HepG2 (cell line): ENCODE measurements around the gene DCUN1D2. TPM values are rescaled to one million over a fixed set of nuclear protein-coding genes. Genes with fewer than 3 reads are reported as not detected.

Experiments used
- ATAC-seq: fragments of 200-7000 bp; cut with Tn5 transposase; 3 replicates; pipeline ENCODE4 v1.9.1; 2020; ENCODE audit warnings: mild to moderate bottlenecking, moderate library complexity
- BruUV-seq: library from RNA; stranded (reverse); fragments of 400-500 nt; replicated peaks from 2 replicates; lab custom pipeline; 2021; lab: Mats Ljungman, UMichigan
- CTCF ChIA-PET: fragments of 300-600 bp; formaldehyde crosslinking; extraction: SDS; loops from one replicate; lab custom pipeline; 2021; ENCODE audit warnings: low total read pairs, inconsistent platforms, low intra/inter-chr PET ratio; lab: Yijun Ruan, JAX
- POLR2A ChIA-PET: fragments of 350-600 bp; sonication (Branson Sonifier 250); formaldehyde crosslinking; loops from one replicate; lab custom pipeline; 2020; ENCODE audit warnings: antibody characterized with exemption, inconsistent platforms; lab: Yijun Ruan, JAX
- DNase-seq: peaks from one replicate; pipeline ENCODE4 v3.0.0-alpha.2; 2015; ENCODE audit warnings: low spot score
- FAIRE-seq: peaks from 3 replicates; lab custom pipeline; 2011; peaks lifted over from hg19 to GRCh38; lab: Jason Lieb, UNC
- H2AFZ ChIP-seq: one replicate; pipeline ENCODE4 v1.6.1; 2011; ENCODE audit warnings: low read length, inconsistent platforms
- H3K27ac ChIP-seq: fragments of 300-600 bp; 3 replicates; pipeline ENCODE4 v1.8.0; 2011; ENCODE audit warnings: mixed run types, mild to moderate bottlenecking, mixed read lengths, low read length, inconsistent platforms; ENCODE audit not compliant: insufficient read depth; ENCODE audit errors: extremely low read length
- H3K27me3 ChIP-seq, 2 experiments: fragments of 200-600 bp in 1 of 2; 2 replicates in 1 of 2; 3 replicates in 1 of 2; pipeline versions ENCODE4 v1.6.0 to v1.8.0; 2011; ENCODE audit warnings: low read length in 2 of 2, mild to moderate bottlenecking in 2 of 2, moderate library complexity in 2 of 2, inconsistent platforms in 1 of 2; ENCODE audit not compliant: insufficient read depth in 2 of 2, control insufficient read depth in 1 of 2
- H3K36me3 ChIP-seq, 2 experiments: fragments of 200-600 bp in 1 of 2; replicated peaks in 1 of 2; 2 replicates in 1 of 2; 3 replicates in 1 of 2; pipeline versions ENCODE4 v1.5.1 to v1.8.0; 2011; ENCODE audit warnings: low read length in 2 of 2, inconsistent platforms in 1 of 2; ENCODE audit not compliant: insufficient read depth in 2 of 2, control insufficient read depth in 1 of 2
- H3K4me1 ChIP-seq: 2 replicates; pipeline ENCODE4 v1.5.1; 2012; ENCODE audit warnings: low read length, inconsistent platforms; ENCODE audit not compliant: insufficient read depth
- H3K4me2 ChIP-seq: 2 replicates; pipeline ENCODE4 v1.6.0; 2011; ENCODE audit warnings: low read depth, low read length, inconsistent platforms
- H3K4me3 ChIP-seq, 3 experiments: fragments of 200-600 bp in 1 of 3; sonication (generic), shearing (Covaris generic) in 1 of 3; replicated peaks in 1 of 3; 2 replicates each; pipeline ENCODE4 v1.5.1; 2011 to 2016; ENCODE audit warnings: low read length in 3 of 3, inconsistent platforms in 2 of 3, low read depth in 2 of 3, mild to moderate bottlenecking in 2 of 3, control low read depth in 1 of 3, mixed read lengths in 1 of 3; ENCODE audit not compliant: insufficient read depth in 1 of 3
- H3K79me2 ChIP-seq: one replicate; pipeline ENCODE4 v1.6.1; 2011; ENCODE audit warnings: low read length, inconsistent platforms; ENCODE audit not compliant: insufficient read depth
- H3K9ac ChIP-seq: 2 replicates; pipeline ENCODE4 v1.6.0; 2011; ENCODE audit warnings: mild to moderate bottlenecking, low read depth, low read length, inconsistent platforms; ENCODE audit not compliant: insufficient read depth
- H3K9me3 ChIP-seq: 2 replicates; pipeline ENCODE4 v1.5.1; 2012; ENCODE audit warnings: mild to moderate bottlenecking, low read length
- H4K20me1 ChIP-seq: 2 replicates; pipeline ENCODE4 v1.6.0; 2011; ENCODE audit warnings: inconsistent platforms, mild to moderate bottlenecking, low read length, moderate library complexity; ENCODE audit not compliant: insufficient read depth
- KAT8 ChIP-seq: IDR thresholded peaks from 2 replicates; pipeline ENCODE4 v1.6.1; 2016; ENCODE audit warnings: missing genetic modification reagents, missing compliant biosample characterization
- SIN3B ChIP-seq: fragments of 150-350 bp; IDR thresholded peaks from 2 replicates; pipeline ENCODE4 v1.6.1; 2014; ENCODE audit warnings: low read length
- ZNF17 ChIP-seq: sonication (generic); formaldehyde crosslinking; IDR thresholded peaks from 2 replicates; pipeline ENCODE4 v1.5.0; 2020; ENCODE audit warnings: mild to moderate bottlenecking, missing genetic modification reagents
- ZNF7 ChIP-seq: IDR thresholded peaks from 2 replicates; pipeline ENCODE4 v1.6.1; 2016; ENCODE audit warnings: missing biosample characterization, missing genetic modification reagents
- ZNF879 ChIP-seq: sonication (generic); formaldehyde crosslinking; IDR thresholded peaks from 2 replicates; pipeline ENCODE4 v1.8.1; 2023; ENCODE audit warnings: missing genetic modification reagents
- ZSCAN21 ChIP-seq: sonication (generic); formaldehyde crosslinking; IDR thresholded peaks from 2 replicates; pipeline ENCODE4 v1.8.0; 2022; ENCODE audit warnings: mild to moderate bottlenecking, missing genetic modification reagents, moderate library complexity, borderline replicate concordance
- WGBS: methylation state at CpG from one replicate; pipeline ENCODE4 v1.1.6; 2017; ENCODE audit warnings: low lambda C conversion rate; 5-methylcytosine and 5-hydroxymethylcytosine counted together
- in situ Hi-C: cut with HindIII; loops from 2 replicates; pipeline ENCODE4 v1.10.0; 2017; ENCODE audit warnings: low pct_unique_long_range_greater_than_20kb; ENCODE audit not compliant: extremely low pct_ligation_motif_present
- intact Hi-C: fragments of 100-400 bp; cut with micrococcal nuclease; formaldehyde crosslinking; loops from one replicate; pipeline ENCODE4 v1.10.0; 2022; ENCODE audit not compliant: unreplicated experiment
- polyA plus RNA-seq, 8 experiments: library from polyadenylated mRNA; depleted of rRNA in 3 of 8; stranded (reverse) in 7 of 8; unstranded in 1 of 8; fragments of >200 nt; fragmentation: Illumina TruSeq in 4 of 8; extraction: Trizol in 4 of 8; gene quantifications; 2 replicates each; pipeline versions ENCODE4 v1.2.1 to v1.2.3, GENCODE V29; 2011 to 2016; ENCODE audit warnings: low read depth in 4 of 8, missing spikeins in 1 of 8, mixed read lengths in 1 of 8; ENCODE audit not compliant: insufficient read depth in 1 of 8
- total RNA-seq, 5 experiments: library from RNA; depleted of rRNA; stranded (reverse); fragments of >200 nt; fragmentation: Illumina TruSeq; extraction: Trizol; gene quantifications; 2 replicates each; pipeline ENCODE4 v1.2.3, GENCODE V29; 2016; ENCODE audit warnings: low read depth in 1 of 5
- TF ChIP-seq, protein P1 (sequence below): sonication (generic); formaldehyde crosslinking; IDR thresholded peaks from 2 replicates; pipeline ENCODE4 v1.4.0; 2020; ENCODE audit warnings: missing genetic modification reagents, borderline replicate concordance
- TF ChIP-seq, protein P2 (sequence below): sonication (generic); formaldehyde crosslinking; IDR thresholded peaks from 2 replicates; pipeline ENCODE4 v1.4.0; 2020; ENCODE audit warnings: low read depth, mild to moderate bottlenecking, missing genetic modification reagents
- TF ChIP-seq, protein P3 (sequence below), 2 experiments: sonication (generic) in 1 of 2; formaldehyde crosslinking in 1 of 2; IDR thresholded peaks; 2 replicates each; pipeline versions ENCODE4 v1.5.1 to v1.6.1; 2011 to 2020; ENCODE audit warnings: borderline replicate concordance in 1 of 2, low read depth in 1 of 2, low read length in 1 of 2, mild to moderate bottlenecking in 1 of 2, missing genetic modification reagents in 1 of 2, moderate library complexity in 1 of 2
- TF ChIP-seq, protein P4 (sequence below): sonication (generic); formaldehyde crosslinking; IDR thresholded peaks from 2 replicates; pipeline ENCODE4 v1.4.0; 2020; ENCODE audit warnings: missing genetic modification reagents

Gene DCUN1D2
- total and polyA plus RNA-seq, 2 of the 13 experiments (the other 11 are each of a cell fraction or from before 2014, with no cell fraction given): 9.1 to 9.6 TPM

DNA sequence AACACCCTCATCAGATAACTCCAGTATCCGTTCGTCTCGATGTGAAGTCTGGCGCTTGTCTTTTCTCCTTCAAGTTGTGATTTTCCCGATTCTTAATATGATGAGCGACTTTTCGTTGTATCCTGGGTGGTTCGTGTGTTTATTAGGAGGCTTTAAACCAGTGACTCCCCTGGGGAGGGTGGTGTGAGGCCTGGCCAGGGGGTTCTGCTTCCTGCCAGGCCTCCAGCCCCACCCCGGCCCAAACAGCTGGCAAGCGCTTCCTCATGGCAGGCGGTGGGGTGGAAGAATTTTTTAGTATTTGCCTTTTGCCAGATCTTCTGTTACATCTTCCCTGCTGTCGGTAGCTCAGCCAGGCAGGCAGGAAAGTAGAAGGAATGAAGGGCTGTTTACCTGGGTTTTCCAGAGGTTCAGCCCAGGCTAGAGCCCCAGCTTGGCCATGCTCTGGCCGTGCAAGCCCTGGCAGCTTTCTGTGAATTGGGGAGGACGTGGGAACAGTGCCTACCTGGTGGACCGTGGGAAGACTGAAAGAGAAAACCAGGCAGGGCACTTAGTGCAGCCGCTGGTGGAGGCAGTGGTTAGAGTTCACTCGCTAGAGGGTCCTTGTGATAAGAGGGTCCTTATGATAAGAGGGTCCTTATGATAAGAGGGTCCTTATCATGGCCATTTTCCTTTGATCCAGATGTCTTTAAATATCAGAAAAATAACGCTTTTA, 37.7 kb upstream of the DCUN1D2 start (continued):
- no peak for TF ChIP-seq KAT8
- TF ChIP-seq SIN3B: no peak
- TF ChIP-seq, protein P1, sequence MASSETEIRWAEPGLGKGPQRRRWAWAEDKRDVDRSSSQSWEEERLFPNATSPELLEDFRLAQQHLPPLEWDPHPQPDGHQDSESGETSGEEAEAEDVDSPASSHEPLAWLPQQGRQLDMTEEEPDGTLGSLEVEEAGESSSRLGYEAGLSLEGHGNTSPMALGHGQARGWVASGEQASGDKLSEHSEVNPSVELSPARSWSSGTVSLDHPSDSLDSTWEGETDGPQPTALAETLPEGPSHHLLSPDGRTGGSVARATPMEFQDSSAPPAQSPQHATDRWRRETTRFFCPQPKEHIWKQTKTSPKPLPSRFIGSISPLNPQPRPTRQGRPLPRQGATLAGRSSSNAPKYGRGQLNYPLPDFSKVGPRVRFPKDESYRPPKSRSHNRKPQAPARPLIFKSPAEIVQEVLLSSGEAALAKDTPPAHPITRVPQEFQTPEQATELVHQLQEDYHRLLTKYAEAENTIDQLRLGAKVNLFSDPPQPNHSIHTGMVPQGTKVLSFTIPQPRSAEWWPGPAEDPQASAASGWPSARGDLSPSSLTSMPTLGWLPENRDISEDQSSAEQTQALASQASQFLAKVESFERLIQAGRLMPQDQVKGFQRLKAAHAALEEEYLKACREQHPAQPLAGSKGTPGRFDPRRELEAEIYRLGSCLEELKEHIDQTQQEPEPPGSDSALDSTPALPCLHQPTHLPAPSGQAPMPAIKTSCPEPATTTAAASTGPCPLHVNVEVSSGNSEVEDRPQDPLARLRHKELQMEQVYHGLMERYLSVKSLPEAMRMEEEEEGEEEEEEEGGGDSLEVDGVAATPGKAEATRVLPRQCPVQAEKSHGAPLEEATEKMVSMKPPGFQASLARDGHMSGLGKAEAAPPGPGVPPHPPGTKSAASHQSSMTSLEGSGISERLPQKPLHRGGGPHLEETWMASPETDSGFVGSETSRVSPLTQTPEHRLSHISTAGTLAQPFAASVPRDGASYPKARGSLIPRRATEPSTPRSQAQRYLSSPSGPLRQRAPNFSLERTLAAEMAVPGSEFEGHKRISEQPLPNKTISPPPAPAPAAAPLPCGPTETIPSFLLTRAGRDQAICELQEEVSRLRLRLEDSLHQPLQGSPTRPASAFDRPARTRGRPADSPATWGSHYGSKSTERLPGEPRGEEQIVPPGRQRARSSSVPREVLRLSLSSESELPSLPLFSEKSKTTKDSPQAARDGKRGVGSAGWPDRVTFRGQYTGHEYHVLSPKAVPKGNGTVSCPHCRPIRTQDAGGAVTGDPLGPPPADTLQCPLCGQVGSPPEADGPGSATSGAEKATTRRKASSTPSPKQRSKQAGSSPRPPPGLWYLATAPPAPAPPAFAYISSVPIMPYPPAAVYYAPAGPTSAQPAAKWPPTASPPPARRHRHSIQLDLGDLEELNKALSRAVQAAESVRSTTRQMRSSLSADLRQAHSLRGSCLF (CRISPR knock-in tag): no peak
- TF ChIP-seq ZNF879 (CRISPR knock-in tag): no peak
- TF ChIP-seq ZSCAN21 (CRISPR knock-in tag): no peak
- TF ChIP-seq, all 625 proteins: peak for 0

DNA sequence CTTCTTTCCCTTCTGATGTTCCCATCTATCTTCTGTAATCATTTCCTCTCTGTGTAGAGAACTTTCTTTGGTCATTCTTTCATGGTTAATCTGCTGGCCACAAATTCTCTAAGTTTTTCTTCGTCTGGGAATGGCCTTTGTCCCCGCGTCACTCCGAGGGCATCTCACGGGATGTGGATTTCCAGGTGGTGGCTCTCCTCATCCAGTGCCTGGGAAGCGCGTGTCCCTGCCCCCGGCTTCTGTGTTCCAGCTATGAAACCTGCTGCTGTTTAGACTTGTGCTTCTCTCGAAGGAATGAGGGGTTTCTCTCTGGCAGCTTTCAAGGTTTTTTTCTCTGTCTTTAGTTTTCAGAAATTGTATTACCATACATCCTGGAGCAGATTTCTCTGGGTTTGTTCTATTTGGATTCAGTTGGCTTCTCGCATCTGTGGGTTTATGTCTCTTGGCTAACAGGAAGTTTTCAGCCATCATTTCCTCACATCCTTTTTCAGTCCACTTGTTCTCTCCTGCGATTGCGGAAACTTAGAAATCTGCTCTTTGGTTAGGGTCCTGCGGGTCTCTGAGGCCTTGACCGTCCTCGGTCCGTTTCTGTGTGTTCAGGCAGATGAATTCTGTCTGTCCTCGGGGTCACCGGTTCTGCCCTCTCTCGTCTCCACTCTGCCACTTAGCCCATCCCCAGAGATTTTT, 36.9 kb upstream of the DCUN1D2 start:
- H3K4me2 ChIP-seq: no peak overlapping the region
- H3K79me2 ChIP-seq: no peaks in the 10 kb centered on the region
- H3K4me1 ChIP-seq: no peaks in the 10 kb centered on the region
- H3K36me3 ChIP-seq: peaks cover 10 to 46% of the 10 kb centered on the region in 2 experiments; a peak in 4 of 5 replicates
- H4K20me1 ChIP-seq: no peaks in the 10 kb centered on the region
- ATAC-seq (no peak), FAIRE-seq (no peak), DNase-seq (no peak)
- WGBS: 96% methylated on average over 19 of the region's 19 CpGs
- intact Hi-C loops (no loop called here), in situ Hi-C loops (no loop called here)
- no peak overlapping the region for H2AFZ ChIP-seq
- H3K4me3 ChIP-seq: no peak overlapping the region
- BruUV-seq: no TSS peak
- no peak overlapping the region for H3K9ac ChIP-seq
- no peaks in the 10 kb centered on the region for H3K27me3 ChIP-seq
- no peak overlapping the region for H3K27ac ChIP-seq
- ChIA-PET CTCF (no interaction called here), POLR2A (no interaction called here)
- H3K9me3 ChIP-seq: no peaks in the 10 kb centered on the region
- no peak for TF ChIP-seq ZNF7
- TF ChIP-seq, protein P2, sequence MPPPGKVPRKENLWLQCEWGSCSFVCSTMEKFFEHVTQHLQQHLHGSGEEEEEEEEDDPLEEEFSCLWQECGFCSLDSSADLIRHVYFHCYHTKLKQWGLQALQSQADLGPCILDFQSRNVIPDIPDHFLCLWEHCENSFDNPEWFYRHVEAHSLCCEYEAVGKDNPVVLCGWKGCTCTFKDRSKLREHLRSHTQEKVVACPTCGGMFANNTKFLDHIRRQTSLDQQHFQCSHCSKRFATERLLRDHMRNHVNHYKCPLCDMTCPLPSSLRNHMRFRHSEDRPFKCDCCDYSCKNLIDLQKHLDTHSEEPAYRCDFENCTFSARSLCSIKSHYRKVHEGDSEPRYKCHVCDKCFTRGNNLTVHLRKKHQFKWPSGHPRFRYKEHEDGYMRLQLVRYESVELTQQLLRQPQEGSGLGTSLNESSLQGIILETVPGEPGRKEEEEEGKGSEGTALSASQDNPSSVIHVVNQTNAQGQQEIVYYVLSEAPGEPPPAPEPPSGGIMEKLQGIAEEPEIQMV (CRISPR knock-in tag): no peak
- TF ChIP-seq, protein P3, sequence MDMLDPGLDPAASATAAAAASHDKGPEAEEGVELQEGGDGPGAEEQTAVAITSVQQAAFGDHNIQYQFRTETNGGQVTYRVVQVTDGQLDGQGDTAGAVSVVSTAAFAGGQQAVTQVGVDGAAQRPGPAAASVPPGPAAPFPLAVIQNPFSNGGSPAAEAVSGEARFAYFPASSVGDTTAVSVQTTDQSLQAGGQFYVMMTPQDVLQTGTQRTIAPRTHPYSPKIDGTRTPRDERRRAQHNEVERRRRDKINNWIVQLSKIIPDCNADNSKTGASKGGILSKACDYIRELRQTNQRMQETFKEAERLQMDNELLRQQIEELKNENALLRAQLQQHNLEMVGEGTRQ (IDR thresholded peaks at IDR 0.05; ENCODE audit: low read depth, low read length): no peak
- TF ChIP-seq, protein P3 (CRISPR knock-in tag; IDR thresholded peaks at IDR 0.05; ENCODE audit: borderline replicate concordance): no peak
- TF ChIP-seq ZNF17 (CRISPR knock-in tag): no peak
- TF ChIP-seq, protein P4, sequence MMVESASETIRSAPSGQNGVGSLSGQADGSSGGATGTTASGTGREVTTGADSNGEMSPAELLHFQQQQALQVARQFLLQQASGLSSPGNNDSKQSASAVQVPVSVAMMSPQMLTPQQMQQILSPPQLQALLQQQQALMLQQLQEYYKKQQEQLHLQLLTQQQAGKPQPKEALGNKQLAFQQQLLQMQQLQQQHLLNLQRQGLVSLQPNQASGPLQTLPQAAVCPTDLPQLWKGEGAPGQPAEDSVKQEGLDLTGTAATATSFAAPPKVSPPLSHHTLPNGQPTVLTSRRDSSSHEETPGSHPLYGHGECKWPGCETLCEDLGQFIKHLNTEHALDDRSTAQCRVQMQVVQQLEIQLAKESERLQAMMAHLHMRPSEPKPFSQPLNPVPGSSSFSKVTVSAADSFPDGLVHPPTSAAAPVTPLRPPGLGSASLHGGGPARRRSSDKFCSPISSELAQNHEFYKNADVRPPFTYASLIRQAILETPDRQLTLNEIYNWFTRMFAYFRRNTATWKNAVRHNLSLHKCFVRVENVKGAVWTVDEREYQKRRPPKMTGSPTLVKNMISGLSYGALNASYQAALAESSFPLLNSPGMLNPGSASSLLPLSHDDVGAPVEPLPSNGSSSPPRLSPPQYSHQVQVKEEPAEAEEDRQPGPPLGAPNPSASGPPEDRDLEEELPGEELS (CRISPR knock-in tag): no peak
